ENCODE results near the gene CCL4L2. TPM values are rescaled to one million over a fixed set of nuclear protein-coding genes. Genes with fewer than 3 reads are reported as not detected.
"Not testable (repeated sequence)": the region's sequence is repeated elsewhere in the genome, so short reads cannot be mapped to it uniquely, and the experiment has no call there.

The CCL4L2 gene
- total RNA-seq, 1 experiment from 2014 or later, result not detected

DNA sequence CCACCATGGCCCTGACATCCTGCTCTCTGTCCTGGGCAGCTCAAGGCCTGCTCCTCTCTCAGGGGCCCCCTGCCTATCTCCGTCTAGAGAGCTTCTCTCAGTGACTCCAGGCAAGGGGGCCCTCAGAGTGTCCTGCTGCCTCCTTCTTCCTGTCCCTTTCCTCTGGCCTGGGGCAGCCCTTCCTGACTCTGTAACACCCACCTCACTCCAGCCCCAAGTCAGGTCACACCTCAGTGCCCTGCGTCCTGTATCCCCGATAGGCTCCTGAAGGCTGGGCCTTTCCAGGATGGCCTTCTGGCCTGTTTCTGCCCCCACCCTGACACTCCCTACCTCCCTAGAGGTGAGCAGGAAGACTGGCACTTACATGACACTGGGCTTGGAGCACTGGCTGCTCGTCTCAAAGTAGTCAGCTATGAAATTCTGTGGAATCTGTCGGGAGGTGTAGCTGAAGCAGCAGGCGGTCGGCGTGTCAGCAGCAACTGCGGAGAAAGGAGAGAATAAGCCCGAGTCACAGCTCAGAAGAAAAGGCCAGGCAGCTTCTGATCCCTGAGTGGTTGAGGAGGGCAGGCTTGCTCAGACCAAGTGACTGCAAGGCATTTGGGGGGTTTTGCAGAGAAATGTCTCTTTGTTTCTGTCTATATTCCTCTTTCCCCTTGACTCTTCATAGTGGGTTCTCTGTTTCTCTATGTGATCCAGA, 15.3 kb upstream of the CCL4L2 start:
- H3K4me3 Mint-ChIP-seq (ENCODE audit: low read depth, unreplicated experiment), result no peak overlapping the region
- intact Hi-C loops (cut with micrococcal nuclease; ENCODE audit: unreplicated experiment), result no loop called here
- H3K27ac Mint-ChIP-seq (ENCODE audit: unreplicated experiment), result no peak overlapping the region
- no TSS peak for BruUV-seq (replicated peaks)
- TF ChIP-seq, protein P1, sequence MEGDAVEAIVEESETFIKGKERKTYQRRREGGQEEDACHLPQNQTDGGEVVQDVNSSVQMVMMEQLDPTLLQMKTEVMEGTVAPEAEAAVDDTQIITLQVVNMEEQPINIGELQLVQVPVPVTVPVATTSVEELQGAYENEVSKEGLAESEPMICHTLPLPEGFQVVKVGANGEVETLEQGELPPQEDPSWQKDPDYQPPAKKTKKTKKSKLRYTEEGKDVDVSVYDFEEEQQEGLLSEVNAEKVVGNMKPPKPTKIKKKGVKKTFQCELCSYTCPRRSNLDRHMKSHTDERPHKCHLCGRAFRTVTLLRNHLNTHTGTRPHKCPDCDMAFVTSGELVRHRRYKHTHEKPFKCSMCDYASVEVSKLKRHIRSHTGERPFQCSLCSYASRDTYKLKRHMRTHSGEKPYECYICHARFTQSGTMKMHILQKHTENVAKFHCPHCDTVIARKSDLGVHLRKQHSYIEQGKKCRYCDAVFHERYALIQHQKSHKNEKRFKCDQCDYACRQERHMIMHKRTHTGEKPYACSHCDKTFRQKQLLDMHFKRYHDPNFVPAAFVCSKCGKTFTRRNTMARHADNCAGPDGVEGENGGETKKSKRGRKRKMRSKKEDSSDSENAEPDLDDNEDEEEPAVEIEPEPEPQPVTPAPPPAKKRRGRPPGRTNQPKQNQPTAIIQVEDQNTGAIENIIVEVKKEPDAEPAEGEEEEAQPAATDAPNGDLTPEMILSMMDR (IDR thresholded peaks at IDR 0.05; ENCODE audit: unreplicated experiment), result no peak
- no peak for DNase-seq
- H3K36me3 Mint-ChIP-seq (ENCODE audit: insufficient read depth, unreplicated experiment), result no peaks in the 10 kb centered on the region
- CTCF ChIA-PET, result no interaction called here
- peaks cover 8% of the 10 kb centered on the region for H3K27me3 Mint-ChIP-seq (ENCODE audit: unreplicated experiment)
- H3K9me3 Mint-ChIP-seq (ENCODE audit: low read depth, unreplicated experiment), result no peaks in the 10 kb centered on the region
- no peaks in the 10 kb centered on the region for H3K4me1 Mint-ChIP-seq (ENCODE audit: low read depth, unreplicated experiment)

DNA sequence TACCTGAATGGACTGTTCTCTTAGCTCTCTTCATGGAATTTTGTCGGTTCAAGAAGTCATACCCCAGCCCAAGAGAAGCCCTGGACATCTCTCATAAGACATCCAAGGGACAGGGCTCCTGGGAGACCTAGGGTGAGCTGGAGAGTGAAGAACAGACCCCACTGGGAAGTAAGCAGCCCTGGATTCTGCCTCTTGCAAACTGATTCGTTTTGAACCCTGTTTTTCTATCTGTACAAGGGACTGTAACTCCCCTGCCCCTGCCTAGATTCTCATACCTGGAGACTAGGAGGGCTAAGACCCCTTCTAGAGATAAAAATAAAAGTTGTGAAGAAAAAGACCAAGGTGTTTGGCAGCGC, 14.8 kb upstream of the CCL4L2 start:
- BruUV-seq (replicated peaks), result no TSS peak

DNA sequence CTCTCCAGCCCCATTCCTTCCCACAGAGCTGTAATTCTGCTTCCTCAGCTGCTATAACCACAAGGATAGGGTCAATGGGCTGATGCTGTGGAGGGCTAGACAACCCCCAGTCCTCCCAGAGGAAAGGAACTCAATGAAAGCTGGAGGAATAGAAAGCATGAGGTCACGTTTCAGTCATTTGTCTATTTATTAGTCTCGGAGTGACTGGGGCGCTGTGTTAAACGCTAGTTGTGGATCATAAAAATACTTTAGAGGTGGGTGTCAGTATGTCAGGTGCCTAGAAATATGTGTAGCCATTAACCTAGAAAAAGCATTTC, 13.5 kb upstream of the CCL4L2 start:
- BruUV-seq (replicated peaks), result no TSS peak
- H3K4me3 Mint-ChIP-seq (ENCODE audit: low read depth, unreplicated experiment), result no peak overlapping the region

More for the DNA sequence above, 14.8 kb upstream of the CCL4L2 start:
- Mint-ChIP-seq H3K27me3 (ENCODE audit: unreplicated experiment) (peaks cover 8% of the 10 kb centered on the region), H3K4me3 (ENCODE audit: low read depth, unreplicated experiment) (no peak overlapping the region), H3K9me3 (ENCODE audit: low read depth, unreplicated experiment) (no peaks in the 10 kb centered on the region), H3K36me3 (ENCODE audit: insufficient read depth, unreplicated experiment) (no peaks in the 10 kb centered on the region), H3K4me1 (ENCODE audit: low read depth, unreplicated experiment) (no peaks in the 10 kb centered on the region), H3K27ac (ENCODE audit: unreplicated experiment) (no peak overlapping the region)
- CTCF ChIA-PET, result no interaction called here
- intact Hi-C loops (cut with micrococcal nuclease; ENCODE audit: unreplicated experiment), result no loop called here
- TF ChIP-seq, protein P1 (IDR thresholded peaks at IDR 0.05; ENCODE audit: unreplicated experiment), result no peak
- DNase-seq, result no peak

GRCh38 chr17:36198831-36199465, 11.9 kb upstream of the CCL4L2 start:
- Mint-ChIP-seq H3K27me3 (ENCODE audit: unreplicated experiment) (peaks cover 20% of the 10 kb centered on the region), H3K36me3 (ENCODE audit: insufficient read depth, unreplicated experiment) (no peaks in the 10 kb centered on the region), H3K9me3 (ENCODE audit: low read depth, unreplicated experiment) (no peaks in the 10 kb centered on the region), H3K27ac (ENCODE audit: unreplicated experiment) (no peak overlapping the region), H3K4me3 (ENCODE audit: low read depth, unreplicated experiment) (no peak overlapping the region), H3K4me1 (ENCODE audit: low read depth, unreplicated experiment) (no peaks in the 10 kb centered on the region)
- intact Hi-C loops (cut with micrococcal nuclease; ENCODE audit: unreplicated experiment), result no loop called here
- CTCF ChIA-PET, result no interaction called here
- BruUV-seq (replicated peaks), result no TSS peak
- TF ChIP-seq, protein P1 (IDR thresholded peaks at IDR 0.05; ENCODE audit: unreplicated experiment), result no peak
- no peak for DNase-seq

More for the DNA sequence above, 13.5 kb upstream of the CCL4L2 start:
- no peak overlapping the region for H3K27ac Mint-ChIP-seq (ENCODE audit: unreplicated experiment)
- DNase-seq, result no peak
- intact Hi-C loops (cut with micrococcal nuclease; ENCODE audit: unreplicated experiment), result no loop called here
- CTCF ChIA-PET, result interaction anchor here (0.6 to 0.7 kb wide), 2 partner anchors 14 to 1110 kb away, joined by 3 to 5 read pairs; no protein-coding TSS in a partner anchor
- no peaks in the 10 kb centered on the region for H3K4me1 Mint-ChIP-seq (ENCODE audit: low read depth, unreplicated experiment)
- H3K27me3 Mint-ChIP-seq (ENCODE audit: unreplicated experiment), result peaks cover 18% of the 10 kb centered on the region
- TF ChIP-seq, protein P1 (IDR thresholded peaks at IDR 0.05; ENCODE audit: unreplicated experiment), result no peak
- H3K9me3 Mint-ChIP-seq (ENCODE audit: low read depth, unreplicated experiment), result no peaks in the 10 kb centered on the region
- no peaks in the 10 kb centered on the region for H3K36me3 Mint-ChIP-seq (ENCODE audit: insufficient read depth, unreplicated experiment)

DNA sequence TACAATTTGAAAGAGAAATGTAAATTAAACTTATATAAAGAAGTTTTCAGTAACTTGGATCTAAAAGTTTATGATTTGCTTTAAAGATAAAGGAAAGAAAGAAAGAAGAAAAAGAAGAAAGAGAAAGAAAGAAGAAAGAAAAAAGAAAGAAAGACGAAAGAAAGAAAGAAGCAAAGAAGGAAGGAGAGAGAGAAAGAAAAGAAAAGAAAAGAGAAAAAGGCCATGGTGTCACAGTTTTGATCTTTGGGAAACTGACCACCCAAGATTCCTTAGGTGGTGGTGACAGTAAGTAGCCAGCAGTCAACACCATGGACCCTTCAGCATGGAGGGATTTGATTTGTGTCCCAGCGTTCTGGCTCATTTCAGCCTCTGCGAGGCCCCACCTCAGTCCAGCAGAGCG, 9.8 kb upstream of the CCL4L2 start:
- BruUV-seq (replicated peaks); H3K4me1 Mint-ChIP-seq (ENCODE audit: low read depth, unreplicated experiment); H3K9me3 Mint-ChIP-seq (ENCODE audit: low read depth, unreplicated experiment); CTCF ChIA-PET; DNase-seq; H3K4me3 Mint-ChIP-seq (ENCODE audit: low read depth, unreplicated experiment); intact Hi-C loops (cut with micrococcal nuclease; ENCODE audit: unreplicated experiment); H3K36me3 Mint-ChIP-seq (ENCODE audit: insufficient read depth, unreplicated experiment); H3K27ac Mint-ChIP-seq (ENCODE audit: unreplicated experiment): not testable (repeated sequence)
- H3K27me3 Mint-ChIP-seq (ENCODE audit: unreplicated experiment), result peaks cover 34% of the 10 kb centered on the region

DNA sequence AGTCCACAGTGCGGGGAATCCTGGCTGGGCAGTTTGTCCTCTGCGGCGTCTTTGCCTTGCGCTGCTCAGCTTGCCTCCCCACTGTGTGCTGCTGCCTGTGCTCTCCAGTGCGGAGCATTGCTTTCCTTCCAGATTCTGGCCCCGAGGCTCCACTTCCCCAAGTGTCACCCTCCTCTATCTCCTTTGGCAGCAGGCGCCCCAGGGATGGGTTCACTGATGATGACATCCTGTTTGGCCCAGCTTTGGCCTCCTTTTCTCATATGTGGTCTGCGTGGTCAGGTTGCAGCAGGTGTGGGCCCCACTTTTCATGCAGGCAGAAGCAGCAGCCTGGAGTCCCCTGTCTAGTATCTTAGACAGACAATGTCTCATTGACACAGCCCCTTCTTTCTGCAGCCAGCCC, 9.4 kb upstream of the CCL4L2 start:
- not testable (repeated sequence) for H3K9me3 Mint-ChIP-seq (ENCODE audit: low read depth, unreplicated experiment)

More for the DNA sequence above, 9.4 kb upstream of the CCL4L2 start:
- BruUV-seq (replicated peaks); CTCF ChIA-PET; H3K4me1 Mint-ChIP-seq (ENCODE audit: low read depth, unreplicated experiment); H3K4me3 Mint-ChIP-seq (ENCODE audit: low read depth, unreplicated experiment); intact Hi-C loops (cut with micrococcal nuclease; ENCODE audit: unreplicated experiment); H3K27ac Mint-ChIP-seq (ENCODE audit: unreplicated experiment); H3K36me3 Mint-ChIP-seq (ENCODE audit: insufficient read depth, unreplicated experiment); DNase-seq: not testable (repeated sequence)
- H3K27me3 Mint-ChIP-seq (ENCODE audit: unreplicated experiment), result peaks cover 38% of the 10 kb centered on the region
